Epithelial cell of proximal tubule (primary cell): Measurements from ENCODE around the gene TRPM3. TPM values are rescaled to one million over a fixed set of nuclear protein-coding genes. Genes with fewer than 3 reads are reported as not detected.

Source experiments
- DNase-seq: peaks from one replicate; pipeline ENCODE4 v3.0.0-alpha.2; 2011; ENCODE audit warnings: low read depth
- H3K4me3 ChIP-seq: 2 replicates; pipeline ENCODE4 v1.5.1; 2011; ENCODE audit warnings: low read depth, mild to moderate bottlenecking, low read length
- CTCF ChIP-seq: conservative IDR thresholded peaks from 2 replicates; pipeline ENCODE4 v1.5.1; 2012; ENCODE audit warnings: low read depth, mild to moderate bottlenecking, low read length
- total RNA-seq: library from RNA; depleted of rRNA; stranded (reverse); fragments of >200 nt; gene quantifications from 2 replicates; pipeline ENCODE4 v1.2.3, GENCODE V29; 2015

TRPM3 gene
- total RNA-seq, 1 donor from 2014 or later = not detected

- TF ChIP-seq CTCF = no peak
Observed at GRCh38 chr9:70559102-70559501, 562.3 kb downstream of the TRPM3 start.

GRCh38 chr9:70557661-70558369, 563.6 kb downstream of the TRPM3 start:
- no peak for DNase-seq
- TF ChIP-seq CTCF = no peak
- no peak overlapping the region for H3K4me3 ChIP-seq

More at GRCh38 chr9:70559102-70559501, 562.3 kb downstream of the TRPM3 start:
- no peak overlapping the region for H3K4me3 ChIP-seq
- no peak for DNase-seq

- no peak for DNase-seq
- no peak overlapping the region for H3K4me3 ChIP-seq
- TF ChIP-seq CTCF = no peak
Observed at GRCh38 chr9:70556771-70557170, 564.6 kb downstream of the TRPM3 start.

- DNase-seq = no peak
- no peak overlapping the region for H3K4me3 ChIP-seq
- TF ChIP-seq CTCF = no peak
Observed at GRCh38 chr9:70554881-70555280, 566.5 kb downstream of the TRPM3 start.

GRCh38 chr9:70553707-70554673, 567.4 kb downstream of the TRPM3 start:
- H3K4me3 ChIP-seq = peak overlapping the region; percentile 4
- no peak for TF ChIP-seq CTCF
- DNase-seq = peak; percentile 50

- no peak overlapping the region for H3K4me3 ChIP-seq
- DNase-seq = no peak
- no peak for TF ChIP-seq CTCF
Observed at GRCh38 chr9:70552561-70552960, 568.9 kb downstream of the TRPM3 start.
